Prostate gland (tissue), 2 donors: ENCODE data around the gene C1orf35.
A peak's percentile ranks its signal among the peaks of the same experiment; 100 is the strongest.

ENCODE experiments used
- CTCF ChIP-seq, 4 experiments: fragments of 200-600 bp in 2 of 4; fragments of 450-650 bp in 2 of 4; sonication (generic) in 2 of 4; IDR thresholded peaks; 1 replicate in 3 of 4; 2 replicates in 1 of 4; pipeline ENCODE4 v1.5.1; 2016 to 2019; ENCODE audit warnings: antibody characterized with exemption in 4 of 4, mild to moderate bottlenecking in 2 of 4, moderate library complexity in 2 of 4
- POLR2A ChIP-seq: fragments of 450-650 bp; IDR thresholded peaks from one replicate; pipeline ENCODE4 v1.6.1; 2016; ENCODE audit warnings: antibody characterized with exemption, mild to moderate bottlenecking

GRCh38 chr1:228139931-228140723 is 37.0 kb upstream of the C1orf35 start, which contains the start of gene GUK1:
- TF ChIP-seq POLR2A = peak; percentile 98
- peak; percentile 17 to 81 (median 42) for TF ChIP-seq CTCF (IDR thresholded peaks at IDR 0.05)
